ENCODE results near the gene ZNF724.
"Not testable (repeated sequence)": the region's sequence is repeated elsewhere in the genome, so short reads cannot be mapped to it uniquely, and the experiment has no call there.

Gene ZNF724
- 1.0 to 2.9 (median 2.7) reads per million in 3 donors for total RNA-seq

DNA sequence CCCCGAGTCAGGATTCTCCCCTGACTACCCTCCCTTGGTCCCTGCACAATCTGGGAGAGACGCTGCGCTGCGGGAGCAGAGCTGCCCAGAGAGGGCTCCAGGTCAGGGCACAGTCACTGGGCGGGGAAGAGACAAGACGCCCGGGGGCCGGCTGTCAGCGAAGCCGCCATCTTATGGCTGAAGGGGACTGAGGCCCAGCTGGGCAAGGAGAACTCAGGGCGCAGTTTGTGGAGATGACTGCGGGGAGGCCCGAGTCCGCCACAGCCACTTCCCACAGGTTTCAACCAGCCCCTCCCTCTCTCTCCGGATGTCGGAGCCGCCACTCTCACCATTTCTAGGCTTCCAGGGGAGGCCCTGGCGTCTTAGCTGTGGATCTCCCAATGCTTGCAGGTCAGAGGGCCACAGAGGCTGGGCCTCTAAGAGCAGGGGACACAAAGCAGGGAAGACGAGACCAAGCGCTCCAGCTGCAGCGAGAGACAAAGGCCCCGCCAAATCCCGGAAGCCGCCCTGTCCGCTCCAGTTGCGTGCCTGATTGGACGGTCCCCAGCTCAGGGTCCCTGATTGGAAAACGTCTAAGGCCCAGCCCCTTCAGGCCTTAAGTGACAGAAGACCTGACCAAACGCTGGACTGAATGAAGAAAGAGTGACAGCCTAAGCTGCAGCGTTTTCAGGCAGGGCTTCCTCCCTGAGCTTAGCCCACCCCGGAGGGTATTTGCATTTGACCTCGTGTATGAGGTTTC lies at the start of gene ZNF724:
Gene ZNF724, minus strand, starts transcription at position 484 of the 739 bp plus-strand sequence. Its CDS starts 152 bp downstream, at position 332.
- no peaks in the 10 kb centered on the region for H3K27me3 ChIP-seq (replicated peaks; ENCODE audit: control insufficient read depth, insufficient read depth, low read length, poor library complexity, severe bottlenecking)
- H3K9me3 ChIP-seq (ENCODE audit: control insufficient read depth, low read length): no peaks in the 10 kb centered on the region
- H3K36me3 ChIP-seq (ENCODE audit: control insufficient read depth, insufficient read depth, low read length): no peaks in the 10 kb centered on the region
- DNase-seq: peak; percentile 67 to 83 (median 81)
- no peaks in the 10 kb centered on the region for H3K4me1 ChIP-seq (ENCODE audit: control insufficient read depth, insufficient read depth, low read length, poor library complexity, severe bottlenecking)
- H3K27ac ChIP-seq (ENCODE audit: insufficient read depth, low read length, poor library complexity, severe bottlenecking): peak within 1 kb of the TSS; percentile 56
- H3K4me3 ChIP-seq (ENCODE audit: insufficient read depth, low read depth, low read length, poor library complexity, severe bottlenecking): peak within 1 kb of the TSS; percentile 77

DNA sequence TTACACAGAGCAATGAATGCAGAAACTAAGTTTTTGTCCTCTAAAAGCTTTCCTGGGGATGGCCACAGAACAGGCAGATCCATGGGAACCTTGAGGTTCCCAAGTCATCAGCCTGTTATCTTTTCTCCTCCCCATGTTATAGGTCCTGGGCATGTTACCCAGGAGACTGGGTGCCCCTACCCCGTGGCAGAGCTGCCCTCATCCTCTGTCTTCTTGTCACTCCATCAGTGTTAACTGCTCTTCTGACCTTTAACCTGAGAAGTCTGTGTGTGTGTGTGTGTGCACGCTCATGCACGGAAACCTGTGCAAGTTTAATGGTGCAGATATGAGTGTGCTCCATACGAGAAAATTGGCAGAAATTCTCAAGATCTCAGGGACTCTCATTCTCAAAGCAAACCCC lies 43.9 kb upstream of the ZNF724 start:
- no peaks in the 10 kb centered on the region for H3K36me3 ChIP-seq (ENCODE audit: control insufficient read depth, insufficient read depth, low read length)
- H3K4me1 ChIP-seq (ENCODE audit: control insufficient read depth, insufficient read depth, low read length, poor library complexity, severe bottlenecking): no peaks in the 10 kb centered on the region
- no peaks in the 10 kb centered on the region for H3K9me3 ChIP-seq (ENCODE audit: control insufficient read depth, low read length)

DNA sequence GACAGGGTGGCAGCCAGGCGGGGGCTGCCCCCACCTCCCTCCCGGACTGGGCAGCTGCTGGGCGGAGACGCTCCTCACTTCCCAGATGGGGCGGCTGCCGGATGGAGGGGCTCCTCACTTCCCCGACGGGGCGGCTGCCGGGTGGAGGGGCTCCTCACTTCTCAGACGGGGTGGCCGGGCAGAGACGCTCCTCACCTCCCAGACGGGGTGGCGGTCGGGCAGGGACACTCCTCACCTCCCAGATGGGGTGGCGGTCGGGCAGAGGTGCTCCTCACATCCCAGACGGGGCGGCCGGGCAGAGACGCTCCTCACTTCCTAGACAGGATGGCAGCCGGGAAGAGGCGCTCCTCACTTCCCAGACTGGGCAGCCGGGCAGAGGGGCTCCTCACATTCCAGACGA lies 39.8 kb upstream of the ZNF724 start:
- not testable (repeated sequence) for H3K27ac ChIP-seq (ENCODE audit: insufficient read depth, low read length, poor library complexity, severe bottlenecking); H3K36me3 ChIP-seq (ENCODE audit: control insufficient read depth, insufficient read depth, low read length); H3K9me3 ChIP-seq (ENCODE audit: control insufficient read depth, low read length); H3K4me1 ChIP-seq (ENCODE audit: control insufficient read depth, insufficient read depth, low read length, poor library complexity, severe bottlenecking); H3K4me3 ChIP-seq (ENCODE audit: insufficient read depth, low read depth, low read length, poor library complexity, severe bottlenecking); DNase-seq; H3K27me3 ChIP-seq (replicated peaks; ENCODE audit: control insufficient read depth, insufficient read depth, low read length, poor library complexity, severe bottlenecking)

More for the DNA sequence above, 43.9 kb upstream of the ZNF724 start:
- Histone ChIP-seq H3K4me3 (ENCODE audit: insufficient read depth, low read depth, low read length, poor library complexity, severe bottlenecking) (no peak overlapping the region), H3K27me3 (replicated peaks; ENCODE audit: control insufficient read depth, insufficient read depth, low read length, poor library complexity, severe bottlenecking) (no peaks in the 10 kb centered on the region), H3K27ac (ENCODE audit: insufficient read depth, low read length, poor library complexity, severe bottlenecking) (no peak overlapping the region)
- no peak for DNase-seq

- Histone ChIP-seq H3K27ac (ENCODE audit: insufficient read depth, low read length, poor library complexity, severe bottlenecking) (no peak overlapping the region), H3K27me3 (replicated peaks; ENCODE audit: control insufficient read depth, insufficient read depth, low read length, poor library complexity, severe bottlenecking) (no peaks in the 10 kb centered on the region), H3K4me1 (ENCODE audit: control insufficient read depth, insufficient read depth, low read length, poor library complexity, severe bottlenecking) (no peaks in the 10 kb centered on the region), H3K9me3 (ENCODE audit: control insufficient read depth, low read length) (no peaks in the 10 kb centered on the region), H3K36me3 (ENCODE audit: control insufficient read depth, insufficient read depth, low read length) (no peaks in the 10 kb centered on the region), H3K4me3 (ENCODE audit: insufficient read depth, low read depth, low read length, poor library complexity, severe bottlenecking) (no peak overlapping the region)
- DNase-seq: no peak
Observed at GRCh38 chr19:23287620-23288019, 37.4 kb upstream of the ZNF724 start.

DNA sequence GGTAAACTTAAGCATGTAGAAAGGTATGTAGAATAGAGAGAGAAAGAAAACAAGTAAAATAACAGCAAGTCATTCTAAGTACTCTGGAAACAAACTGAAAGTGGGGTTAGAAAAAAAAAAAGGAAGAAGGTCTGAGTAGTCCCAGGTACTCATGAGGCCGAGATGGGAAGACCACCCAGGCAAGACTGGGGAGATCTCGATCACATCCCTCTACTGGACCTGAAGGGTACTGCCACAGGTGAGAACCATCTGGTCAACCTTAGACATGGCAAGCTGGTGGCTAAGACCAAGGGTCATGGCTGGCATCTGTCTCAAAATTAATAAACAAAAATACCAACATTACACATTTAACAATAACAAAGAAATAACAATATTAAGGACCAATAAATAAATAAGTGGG lies 36.3 kb upstream of the ZNF724 start:
- Histone ChIP-seq H3K27ac (ENCODE audit: insufficient read depth, low read length, poor library complexity, severe bottlenecking) (no peak overlapping the region), H3K4me1 (ENCODE audit: control insufficient read depth, insufficient read depth, low read length, poor library complexity, severe bottlenecking) (no peaks in the 10 kb centered on the region), H3K4me3 (ENCODE audit: insufficient read depth, low read depth, low read length, poor library complexity, severe bottlenecking) (no peak overlapping the region), H3K27me3 (replicated peaks; ENCODE audit: control insufficient read depth, insufficient read depth, low read length, poor library complexity, severe bottlenecking) (no peaks in the 10 kb centered on the region), H3K9me3 (ENCODE audit: control insufficient read depth, low read length) (no peaks in the 10 kb centered on the region), H3K36me3 (ENCODE audit: control insufficient read depth, insufficient read depth, low read length) (no peaks in the 10 kb centered on the region)
- no peak for DNase-seq

DNA sequence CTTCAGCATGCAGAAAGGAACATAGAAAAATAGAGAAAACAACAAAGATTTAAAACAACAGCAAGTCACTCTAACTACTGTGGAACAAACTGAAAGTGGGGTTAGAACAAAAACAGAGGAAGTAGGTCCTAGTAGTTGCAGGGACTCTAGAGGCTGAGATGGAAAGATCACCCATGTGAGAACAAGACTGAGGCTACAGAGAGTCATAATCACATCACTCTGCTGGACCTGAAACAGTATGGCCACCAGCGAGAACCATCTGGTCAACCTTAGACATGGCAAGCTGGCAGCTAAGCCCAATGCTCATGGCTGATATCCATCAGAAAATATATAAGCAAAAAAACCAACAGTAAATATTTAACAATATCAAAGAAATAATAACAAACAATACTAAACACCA lies 35.8 kb upstream of the ZNF724 start:
- DNase-seq: no peak
- Histone ChIP-seq H3K4me3 (ENCODE audit: insufficient read depth, low read depth, low read length, poor library complexity, severe bottlenecking) (no peak overlapping the region), H3K9me3 (ENCODE audit: control insufficient read depth, low read length) (no peaks in the 10 kb centered on the region), H3K27me3 (replicated peaks; ENCODE audit: control insufficient read depth, insufficient read depth, low read length, poor library complexity, severe bottlenecking) (no peaks in the 10 kb centered on the region), H3K4me1 (ENCODE audit: control insufficient read depth, insufficient read depth, low read length, poor library complexity, severe bottlenecking) (no peaks in the 10 kb centered on the region), H3K27ac (ENCODE audit: insufficient read depth, low read length, poor library complexity, severe bottlenecking) (no peak overlapping the region), H3K36me3 (ENCODE audit: control insufficient read depth, insufficient read depth, low read length) (no peaks in the 10 kb centered on the region)

DNA sequence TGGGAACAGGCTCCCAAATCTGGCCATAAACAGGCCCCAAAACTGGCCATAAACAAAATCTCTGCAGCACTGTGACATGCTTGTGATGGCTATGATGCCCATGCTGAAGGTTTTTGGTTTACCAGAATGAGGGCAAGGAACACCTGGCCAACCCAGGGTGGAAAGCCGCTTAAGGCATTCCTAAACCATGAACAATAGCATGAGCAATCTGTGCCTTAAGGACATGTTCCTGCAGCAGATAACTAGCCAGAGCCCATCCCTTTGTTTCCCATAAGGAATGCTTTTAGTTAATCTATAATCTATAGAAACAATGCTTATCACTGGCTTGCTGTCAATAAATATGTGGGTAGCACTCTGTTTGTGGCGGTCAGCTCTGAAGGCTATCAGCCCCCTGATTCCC lies 35.1 kb upstream of the ZNF724 start:
- not testable (repeated sequence) for H3K27ac ChIP-seq (ENCODE audit: insufficient read depth, low read length, poor library complexity, severe bottlenecking); DNase-seq; H3K36me3 ChIP-seq (ENCODE audit: control insufficient read depth, insufficient read depth, low read length); H3K4me3 ChIP-seq (ENCODE audit: insufficient read depth, low read depth, low read length, poor library complexity, severe bottlenecking); H3K27me3 ChIP-seq (replicated peaks; ENCODE audit: control insufficient read depth, insufficient read depth, low read length, poor library complexity, severe bottlenecking); H3K4me1 ChIP-seq (ENCODE audit: control insufficient read depth, insufficient read depth, low read length, poor library complexity, severe bottlenecking); H3K9me3 ChIP-seq (ENCODE audit: control insufficient read depth, low read length)

DNA sequence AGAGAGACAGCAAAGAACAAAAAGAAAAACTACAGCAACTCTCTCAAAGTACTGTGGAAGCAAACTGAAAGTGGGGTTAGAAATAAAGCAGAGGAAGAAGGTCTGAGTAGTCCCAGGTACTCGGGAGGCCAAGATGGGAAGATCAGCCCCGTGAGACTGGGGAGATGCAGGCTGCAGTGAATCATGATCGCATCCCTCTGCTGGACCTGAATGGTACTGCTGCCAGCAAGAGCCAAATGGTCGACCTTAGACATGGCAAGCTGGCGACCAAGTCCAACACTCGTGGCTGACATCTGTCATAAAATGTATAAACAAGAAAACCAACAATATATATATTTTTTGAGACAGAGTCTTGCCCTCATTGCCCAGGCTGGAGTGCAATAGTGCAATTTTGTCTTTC lies 33.7 kb upstream of the ZNF724 start:
- Histone ChIP-seq H3K27ac (ENCODE audit: insufficient read depth, low read length, poor library complexity, severe bottlenecking) (no peak overlapping the region), H3K27me3 (replicated peaks; ENCODE audit: control insufficient read depth, insufficient read depth, low read length, poor library complexity, severe bottlenecking) (no peaks in the 10 kb centered on the region), H3K36me3 (ENCODE audit: control insufficient read depth, insufficient read depth, low read length) (no peaks in the 10 kb centered on the region), H3K4me3 (ENCODE audit: insufficient read depth, low read depth, low read length, poor library complexity, severe bottlenecking) (no peak overlapping the region), H3K4me1 (ENCODE audit: control insufficient read depth, insufficient read depth, low read length, poor library complexity, severe bottlenecking) (no peaks in the 10 kb centered on the region), H3K9me3 (ENCODE audit: control insufficient read depth, low read length) (no peaks in the 10 kb centered on the region)
- DNase-seq: peak; percentile 23 to 51 (median 33)

DNA sequence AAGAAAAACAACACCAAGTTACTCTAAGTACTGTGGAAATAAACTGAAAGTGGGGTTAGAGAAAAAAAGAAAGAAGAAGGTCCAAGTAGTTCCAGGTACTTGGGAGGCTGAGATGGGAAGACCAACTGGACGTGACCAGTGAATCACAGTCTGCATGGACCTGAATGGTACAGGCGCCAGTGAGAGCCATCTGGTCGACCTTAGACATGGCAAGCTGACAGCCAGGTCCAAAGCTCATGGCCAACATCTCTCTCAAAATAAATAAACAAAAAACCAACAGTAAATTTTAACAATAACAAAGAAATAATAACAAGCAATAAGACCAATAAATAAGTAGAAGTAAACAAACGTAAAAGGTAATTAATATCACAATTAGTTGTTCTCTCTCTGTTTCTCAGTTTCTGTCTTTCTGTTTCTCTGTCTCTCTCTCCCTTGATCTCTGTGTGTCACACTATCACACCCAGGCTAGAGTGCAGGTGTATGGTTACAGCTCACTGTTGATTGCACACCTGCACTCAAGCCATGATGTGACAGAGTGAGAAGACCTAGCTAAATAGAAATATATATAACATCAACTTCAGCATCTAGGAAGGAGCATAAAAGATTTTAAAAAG lies 31.6 kb upstream of the ZNF724 start:
- H3K27me3 ChIP-seq (replicated peaks; ENCODE audit: control insufficient read depth, insufficient read depth, low read length, poor library complexity, severe bottlenecking): no peaks in the 10 kb centered on the region
- no peak for DNase-seq

GRCh38 chr19:23278118-23278517 lies 27.9 kb upstream of the ZNF724 start:
- not testable (repeated sequence) for H3K4me1 ChIP-seq (ENCODE audit: control insufficient read depth, insufficient read depth, low read length, poor library complexity, severe bottlenecking); H3K36me3 ChIP-seq (ENCODE audit: control insufficient read depth, insufficient read depth, low read length); DNase-seq; H3K27me3 ChIP-seq (replicated peaks; ENCODE audit: control insufficient read depth, insufficient read depth, low read length, poor library complexity, severe bottlenecking); H3K4me3 ChIP-seq (ENCODE audit: insufficient read depth, low read depth, low read length, poor library complexity, severe bottlenecking); H3K9me3 ChIP-seq (ENCODE audit: control insufficient read depth, low read length); H3K27ac ChIP-seq (ENCODE audit: insufficient read depth, low read length, poor library complexity, severe bottlenecking)

More for the DNA sequence above, 31.6 kb upstream of the ZNF724 start:
- Histone ChIP-seq H3K27ac (ENCODE audit: insufficient read depth, low read length, poor library complexity, severe bottlenecking) (no peak overlapping the region), H3K4me3 (ENCODE audit: insufficient read depth, low read depth, low read length, poor library complexity, severe bottlenecking) (no peak overlapping the region), H3K36me3 (ENCODE audit: control insufficient read depth, insufficient read depth, low read length) (no peaks in the 10 kb centered on the region), H3K9me3 (ENCODE audit: control insufficient read depth, low read length) (no peaks in the 10 kb centered on the region), H3K4me1 (ENCODE audit: control insufficient read depth, insufficient read depth, low read length, poor library complexity, severe bottlenecking) (no peaks in the 10 kb centered on the region)

Measured in effector memory CD4-positive, alpha-beta T cell (primary cell).